Smooth muscle cell (in vitro differentiated cells): Measurements from ENCODE around the gene ATF1. TPM values are rescaled to one million over a fixed set of nuclear protein-coding genes. Genes with fewer than 3 reads are reported as not detected.

Experiments used
- DNase-seq: peaks from one replicate; lab custom pipeline; 2025; ENCODE audit not compliant: unreplicated experiment; lab: John Stamatoyannopoulos, UW
- H2AFZ ChIP-seq: fragments of 200-600 bp; sonication (generic); 2 replicates; pipeline ENCODE4 v1.6.0; 2016; ENCODE audit warnings: antibody characterized with exemption, low read depth, mild to moderate bottlenecking
- H3F3A ChIP-seq: fragments of 200-600 bp; sonication (generic); 2 replicates; pipeline ENCODE4 v1.6.0; 2017; ENCODE audit warnings: antibody characterized with exemption, low read depth
- H3K27ac ChIP-seq: fragments of 200-600 bp; sonication (generic); 2 replicates; pipeline ENCODE4 v1.5.1; 2016; ENCODE audit warnings: low read depth, mild to moderate bottlenecking
- H3K27me3 ChIP-seq: fragments of 200-600 bp; sonication (generic); 2 replicates; pipeline ENCODE4 v1.6.1; 2016; ENCODE audit warnings: low read depth, mild to moderate bottlenecking
- H3K36me3 ChIP-seq: fragments of 200-600 bp; sonication (generic); 2 replicates; pipeline ENCODE4 v1.5.1; 2016; ENCODE audit warnings: low read depth
- H3K4me1 ChIP-seq: fragments of 200-600 bp; sonication (generic); 2 replicates; pipeline ENCODE4 v1.5.1; 2016; ENCODE audit warnings: low read depth
- H3K4me2 ChIP-seq: fragments of 200-600 bp; sonication (generic); 2 replicates; pipeline ENCODE4 v1.6.0; 2016; ENCODE audit warnings: mild to moderate bottlenecking
- H3K4me3 ChIP-seq: fragments of 200-600 bp; sonication (generic); 2 replicates; pipeline ENCODE4 v1.5.1; 2016; ENCODE audit warnings: mild to moderate bottlenecking
- H3K79me2 ChIP-seq: fragments of 200-600 bp; sonication (generic); 2 replicates; pipeline ENCODE4 v1.6.0; 2016; ENCODE audit warnings: low read depth, mild to moderate bottlenecking
- H3K9ac ChIP-seq: fragments of 200-600 bp; sonication (generic); 2 replicates; pipeline ENCODE4 v1.6.0; 2016; ENCODE audit warnings: low read depth
- H3K9me3 ChIP-seq: fragments of 200-600 bp; sonication (generic); replicated peaks from 2 replicates; pipeline ENCODE4 v1.5.1; 2016; ENCODE audit warnings: low read depth
- H4K20me1 ChIP-seq: fragments of 200-600 bp; sonication (generic); 2 replicates; pipeline ENCODE4 v1.6.0; 2016; ENCODE audit warnings: low read depth
- WGBS: methylation state at CpG from one replicate; pipeline ENCODE4 v1.1.7; 2016; ENCODE audit warnings: low lambda C conversion rate; 5-methylcytosine and 5-hydroxymethylcytosine counted together
- polyA plus RNA-seq: library from polyadenylated mRNA; unstranded; fragments of >200 nt; fragmentation: Nextera tagmentation; extraction: Ambion mirVana; gene quantifications from 2 replicates; pipeline ENCODE4 v1.2.1, GENCODE V29; 2016
- total RNA-seq: library from RNA; depleted of rRNA; stranded (reverse); fragments of >200 nt; gene quantifications from 2 replicates; pipeline ENCODE4 v1.2.3, GENCODE V29; 2014
- TF ChIP-seq, protein P1 (sequence below): fragments of 200-600 bp; sonication (generic); IDR thresholded peaks from 2 replicates; pipeline ENCODE4 v1.5.1; 2017; ENCODE audit warnings: borderline replicate concordance, mild to moderate bottlenecking, antibody characterized with exemption; ENCODE audit not compliant: insufficient read depth, poor library complexity, severe bottlenecking

Gene ATF1
- total and polyA plus RNA-seq, 2 experiments from 2014 or later: 20.7 to 28.4 TPM

DNA sequence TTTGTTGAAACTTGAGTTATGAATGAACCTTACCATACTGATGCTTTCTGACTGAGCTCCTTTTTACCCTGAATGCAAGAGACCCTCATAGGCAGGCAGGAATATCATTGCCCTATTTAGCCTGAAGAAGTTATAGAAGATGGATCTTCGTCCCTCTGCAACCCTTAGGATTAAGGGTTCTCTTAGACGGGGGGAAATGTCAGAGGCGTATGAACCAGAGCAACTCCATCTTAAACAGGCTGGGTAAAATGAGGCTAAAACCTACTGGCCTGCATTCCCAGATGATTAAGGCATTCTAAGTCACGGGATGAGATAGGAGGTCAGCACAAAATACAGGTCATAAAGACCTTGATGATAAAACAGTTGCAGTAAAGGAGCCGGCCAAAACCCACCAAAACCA, 7.5 kb downstream of the ATF1 start:
- no peaks in the 10 kb centered on the region for H3K9me3 ChIP-seq
- WGBS: 94% methylated on average over 5 of the region's 5 CpGs
- H3K79me2 ChIP-seq: peaks cover 96% of the 10 kb centered on the region
- no peaks in the 10 kb centered on the region for H3K27me3 ChIP-seq
- no peak for DNase-seq
- peaks cover 5% of the 10 kb centered on the region for H3K36me3 ChIP-seq
- H3K4me1 ChIP-seq: no peaks in the 10 kb centered on the region
- no peak overlapping the region for H2AFZ ChIP-seq
- H3K27ac ChIP-seq: no peak overlapping the region
- H3K9ac ChIP-seq: no peak overlapping the region
- H3F3A ChIP-seq: peaks cover 3% of the 10 kb centered on the region
- peaks cover 62% of the 10 kb centered on the region for H4K20me1 ChIP-seq
- H3K4me3 ChIP-seq: no peak overlapping the region
- H3K4me2 ChIP-seq: no peak overlapping the region
- TF ChIP-seq, protein P1, sequence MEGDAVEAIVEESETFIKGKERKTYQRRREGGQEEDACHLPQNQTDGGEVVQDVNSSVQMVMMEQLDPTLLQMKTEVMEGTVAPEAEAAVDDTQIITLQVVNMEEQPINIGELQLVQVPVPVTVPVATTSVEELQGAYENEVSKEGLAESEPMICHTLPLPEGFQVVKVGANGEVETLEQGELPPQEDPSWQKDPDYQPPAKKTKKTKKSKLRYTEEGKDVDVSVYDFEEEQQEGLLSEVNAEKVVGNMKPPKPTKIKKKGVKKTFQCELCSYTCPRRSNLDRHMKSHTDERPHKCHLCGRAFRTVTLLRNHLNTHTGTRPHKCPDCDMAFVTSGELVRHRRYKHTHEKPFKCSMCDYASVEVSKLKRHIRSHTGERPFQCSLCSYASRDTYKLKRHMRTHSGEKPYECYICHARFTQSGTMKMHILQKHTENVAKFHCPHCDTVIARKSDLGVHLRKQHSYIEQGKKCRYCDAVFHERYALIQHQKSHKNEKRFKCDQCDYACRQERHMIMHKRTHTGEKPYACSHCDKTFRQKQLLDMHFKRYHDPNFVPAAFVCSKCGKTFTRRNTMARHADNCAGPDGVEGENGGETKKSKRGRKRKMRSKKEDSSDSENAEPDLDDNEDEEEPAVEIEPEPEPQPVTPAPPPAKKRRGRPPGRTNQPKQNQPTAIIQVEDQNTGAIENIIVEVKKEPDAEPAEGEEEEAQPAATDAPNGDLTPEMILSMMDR: no peak

GRCh38 chr12:50772470-50772869, 8.6 kb downstream of the ATF1 start:
- H3F3A ChIP-seq: peaks cover 3% of the 10 kb centered on the region
- H3K79me2 ChIP-seq: peaks cover 96% of the 10 kb centered on the region
- H4K20me1 ChIP-seq: peaks cover 67% of the 10 kb centered on the region
- H3K27me3 ChIP-seq: no peaks in the 10 kb centered on the region
- H3K27ac ChIP-seq: no peak overlapping the region
- no peak overlapping the region for H3K9ac ChIP-seq
- 98% methylated on average over 5 of the region's 5 CpGs for WGBS
- no peak overlapping the region for H2AFZ ChIP-seq
- no peak overlapping the region for H3K4me3 ChIP-seq
- H3K4me2 ChIP-seq: no peak overlapping the region
- no peaks in the 10 kb centered on the region for H3K9me3 ChIP-seq
- peaks cover 5% of the 10 kb centered on the region for H3K36me3 ChIP-seq
- H3K4me1 ChIP-seq: no peaks in the 10 kb centered on the region
- DNase-seq: no peak
- TF ChIP-seq, protein P1: no peak

GRCh38 chr12:50772877-50773276, 9.0 kb downstream of the ATF1 start:
- TF ChIP-seq, protein P1: no peak
- no peak for DNase-seq
- no peak overlapping the region for H2AFZ ChIP-seq
- H3K4me3 ChIP-seq: no peak overlapping the region
- H3K4me1 ChIP-seq: no peaks in the 10 kb centered on the region
- H3K4me2 ChIP-seq: no peak overlapping the region
- WGBS: 100% methylated on average over 2 of the region's 2 CpGs
- no peaks in the 10 kb centered on the region for H3K9me3 ChIP-seq
- H3K27me3 ChIP-seq: no peaks in the 10 kb centered on the region
- no peak overlapping the region for H3K9ac ChIP-seq
- H3K36me3 ChIP-seq: peaks cover 5% of the 10 kb centered on the region
- peaks cover 3% of the 10 kb centered on the region for H3F3A ChIP-seq
- H3K27ac ChIP-seq: no peak overlapping the region
- H4K20me1 ChIP-seq: peaks cover 67% of the 10 kb centered on the region
- peaks cover 96% of the 10 kb centered on the region for H3K79me2 ChIP-seq

DNA sequence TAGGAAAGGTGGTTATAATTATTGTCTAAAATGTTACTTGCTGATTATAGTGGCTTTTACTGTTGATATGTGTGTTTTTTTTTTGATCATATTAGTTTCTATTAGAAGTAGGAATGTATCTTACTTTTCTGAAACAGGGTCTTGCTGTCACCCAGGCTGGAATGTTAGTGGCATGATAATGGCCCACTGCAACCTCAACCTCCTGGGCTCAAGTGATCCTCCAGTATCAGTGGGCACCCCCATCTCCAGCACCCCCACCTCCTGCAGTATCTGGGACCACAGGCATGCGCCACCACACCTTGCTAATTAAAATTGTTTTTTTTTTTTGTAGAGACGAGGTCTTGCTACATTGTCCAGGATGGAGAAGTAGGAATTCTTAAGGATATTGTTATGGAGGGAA, 11.3 kb downstream of the ATF1 start:
- Histone ChIP-seq H3K4me1 (no peaks in the 10 kb centered on the region), H4K20me1 (peaks cover 60% of the 10 kb centered on the region), H3K36me3 (no peaks in the 10 kb centered on the region), H3K4me3 (no peak overlapping the region), H3F3A (peaks cover 3% of the 10 kb centered on the region), H2AFZ (no peak overlapping the region), H3K9ac (no peak overlapping the region), H3K27me3 (no peaks in the 10 kb centered on the region), H3K9me3 (no peaks in the 10 kb centered on the region), H3K79me2 (peaks cover 94% of the 10 kb centered on the region), H3K27ac (no peak overlapping the region), H3K4me2 (no peak overlapping the region)
- WGBS: 97% methylated on average over 2 of the region's 2 CpGs
- TF ChIP-seq, protein P1: no peak
- DNase-seq: no peak
